ENCODE results near the gene FRRS1.

- TF ChIP-seq CTCF (IDR thresholded peaks at IDR 0.05) (no peak), POLR2A (IDR thresholded peaks at IDR 0.05) (no peak)
Measured at GRCh38 chr1:99759518-99760160, 6.8 kb downstream of the FRRS1 start.
